GM23338 (cell line): ENCODE data around the gene LST1. TPM values are rescaled to one million over a fixed set of nuclear protein-coding genes. Genes with fewer than 3 reads are reported as not detected.

Experiments used
- ATAC-seq: fragments of 200-7000 bp; cut with Tn5 transposase; 3 replicates; pipeline ENCODE4 v1.9.1; 2020
- DNase-seq: peaks from one replicate; pipeline ENCODE4 v3.0.0-alpha.2; 2015; ENCODE audit warnings: low spot score
- H2AFZ ChIP-seq: fragments of 200-600 bp; sonication (generic); 2 replicates; pipeline ENCODE4 v1.8.0; 2016; ENCODE audit warnings: antibody characterized with exemption, mild to moderate bottlenecking, moderate library complexity
- H3F3A ChIP-seq: fragments of 200-600 bp; sonication (generic); replicated peaks from 2 replicates; pipeline ENCODE4 v1.8.0; 2017; ENCODE audit warnings: antibody characterized with exemption, mixed run types, low read depth
- H3K27ac ChIP-seq: fragments of 200-600 bp; sonication (generic); 2 replicates; pipeline ENCODE4 v1.6.1; 2016; ENCODE audit warnings: low read depth
- H3K27me3 ChIP-seq: fragments of 200-600 bp; sonication (generic); 2 replicates; pipeline ENCODE4 v1.8.0; 2016; ENCODE audit warnings: mild to moderate bottlenecking, mixed run types, moderate library complexity; ENCODE audit not compliant: insufficient read depth
- H3K36me3 ChIP-seq: fragments of 200-600 bp; sonication (generic); 2 replicates; pipeline ENCODE4 v1.8.0; 2016; ENCODE audit warnings: mild to moderate bottlenecking; ENCODE audit not compliant: insufficient read depth
- H3K4me1 ChIP-seq: fragments of 200-600 bp; sonication (generic); 2 replicates; pipeline ENCODE4 v1.8.0; 2016; ENCODE audit warnings: mild to moderate bottlenecking, moderate library complexity; ENCODE audit not compliant: insufficient read depth
- H3K4me2 ChIP-seq: fragments of 200-600 bp; sonication (generic); 2 replicates; pipeline ENCODE4 v1.7.1; 2017; ENCODE audit warnings: mixed run types
- H3K4me3 ChIP-seq: fragments of 200-600 bp; sonication (generic); 2 replicates; pipeline ENCODE4 v1.6.1; 2016; ENCODE audit warnings: mixed run types
- H3K79me2 ChIP-seq: fragments of 200-600 bp; sonication (generic); replicated peaks from 2 replicates; pipeline ENCODE4 v1.8.0; 2017; ENCODE audit warnings: mild to moderate bottlenecking; ENCODE audit not compliant: insufficient read depth
- H3K9me2 ChIP-seq: fragments of 200-600 bp; sonication (generic); 2 replicates; pipeline ENCODE4 v1.8.0; 2017; ENCODE audit not compliant: insufficient read depth
- H4K20me1 ChIP-seq: fragments of 200-600 bp; sonication (generic); replicated peaks from 2 replicates; pipeline ENCODE4 v1.8.0; 2017; ENCODE audit warnings: mild to moderate bottlenecking; ENCODE audit not compliant: insufficient read depth
- H3K27ac Mint-ChIP-seq: 2 replicates; pipeline ENCODE4 v1.8.0; 2020; ENCODE audit warnings: inconsistent platforms, mild to moderate bottlenecking, moderate library complexity, mixed read lengths
- H3K27me3 Mint-ChIP-seq: 3 replicates; pipeline ENCODE4 v1.8.0; 2022; ENCODE audit warnings: low read depth, mild to moderate bottlenecking, moderate library complexity, mixed read lengths, inconsistent platforms; ENCODE audit not compliant: insufficient read depth, poor library complexity
- H3K36me3 Mint-ChIP-seq: 3 replicates; pipeline ENCODE4 v1.8.0; 2021; ENCODE audit warnings: low read depth, mild to moderate bottlenecking, inconsistent platforms, moderate library complexity, mixed read lengths
- H3K4me1 Mint-ChIP-seq: 3 replicates; pipeline ENCODE4 v1.8.0; 2020; ENCODE audit warnings: mild to moderate bottlenecking, inconsistent platforms, mixed read lengths
- H3K4me3 Mint-ChIP-seq: 3 replicates; pipeline ENCODE4 v1.8.0; 2021; ENCODE audit warnings: moderate library complexity, mild to moderate bottlenecking, inconsistent platforms, mixed read lengths
- H3K9me3 Mint-ChIP-seq: 3 replicates; pipeline ENCODE4 v1.8.0; 2020; ENCODE audit warnings: moderate library complexity, mild to moderate bottlenecking, inconsistent platforms, mixed read lengths
- CREB1 ChIP-seq: fragments of 250-450 bp; sonication (Bioruptor Pico); IDR thresholded peaks from 2 replicates; pipeline ENCODE4 v1.5.0; 2020; ENCODE audit warnings: low read depth, mild to moderate bottlenecking, moderate library complexity
- ETS1 ChIP-seq: IDR thresholded peaks from 2 replicates; pipeline ENCODE4 v1.6.1; 2016; ENCODE audit warnings: antibody characterized with exemption
- EZH2 ChIP-seq: fragments of 200-600 bp; sonication (generic); IDR thresholded peaks from one replicate; pipeline ENCODE4 v1.8.0; 2017; ENCODE audit warnings: antibody characterized with exemption, mild to moderate bottlenecking, low read depth; ENCODE audit not compliant: unreplicated experiment
- EZH2phosphoT487 ChIP-seq: fragments of 200-600 bp; sonication (generic); IDR thresholded peaks from one replicate; pipeline ENCODE4 v1.8.1; 2018; ENCODE audit warnings: antibody characterized with exemption; ENCODE audit not compliant: unreplicated experiment
- JUNB ChIP-seq: IDR thresholded peaks from one replicate; pipeline ENCODE4 v1.6.1; 2016; ENCODE audit warnings: antibody characterized with exemption; ENCODE audit not compliant: unreplicated experiment
- NANOG ChIP-seq: IDR thresholded peaks from 2 replicates; pipeline ENCODE4 v1.6.1; 2016; ENCODE audit warnings: antibody characterized with exemption, borderline replicate concordance
- POLR2AphosphoS5 ChIP-seq: IDR thresholded peaks from 2 replicates; pipeline ENCODE4 v1.6.1; 2016; ENCODE audit warnings: antibody characterized with exemption, low read depth
- REST ChIP-seq: IDR thresholded peaks from one replicate; pipeline ENCODE4 v1.6.1; 2018; ENCODE audit warnings: antibody characterized with exemption; ENCODE audit not compliant: unreplicated experiment
- ZNF114 ChIP-seq: fragments of 250-450 bp; sonication (Bioruptor Pico); IDR thresholded peaks from 2 replicates; pipeline ENCODE4 v1.5.0; 2020; ENCODE audit warnings: mild to moderate bottlenecking, moderate library complexity
- ZNF331 ChIP-seq: fragments of 250-450 bp; sonication (Bioruptor Pico); IDR thresholded peaks from 2 replicates; pipeline ENCODE4 v1.5.0; 2020; ENCODE audit warnings: low read depth, mild to moderate bottlenecking, moderate library complexity
- ZNF462 ChIP-seq: fragments of 250-450 bp; sonication (Bioruptor Pico); IDR thresholded peaks from 2 replicates; pipeline ENCODE4 v1.5.0; 2020; ENCODE audit warnings: mild to moderate bottlenecking, moderate library complexity
- polyA plus RNA-seq: library from polyadenylated mRNA; unstranded; fragments of >200 nt; fragmentation: Nextera tagmentation; extraction: Ambion mirVana; gene quantifications from 2 replicates; pipeline ENCODE4 v1.2.1, GENCODE V29; 2016
- total RNA-seq: library from RNA; depleted of rRNA; stranded (reverse); fragments of >200 nt; shearing (Covaris generic); gene quantifications from 2 replicates; pipeline ENCODE4 v1.2.3, GENCODE V29; 2014

The LST1 gene
- total and polyA plus RNA-seq, 2 experiments from 2014 or later, result 0.37 TPM; not detected in 1

- Mint-ChIP-seq H3K27ac (peak overlapping the region; percentile 54; the same call in 1 of the 2 replicates), H3K4me3 (peak overlapping the region; percentile 31), H3K9me3 (no peaks in the 10 kb centered on the region), H3K36me3 (peaks cover 8% of the 10 kb centered on the region; the same call in 2 of the 3 replicates), H3K4me1 (peaks cover 26% of the 10 kb centered on the region), H3K27me3 (peaks cover 12% of the 10 kb centered on the region)
- Histone ChIP-seq H3K27me3 (no peaks in the 10 kb centered on the region), H3K79me2 (no peaks in the 10 kb centered on the region; the same call in 1 of the 2 replicates), H3K36me3 (no peaks in the 10 kb centered on the region), H3K4me1 (peaks cover 25% of the 10 kb centered on the region), H3K4me3 (peak overlapping the region; percentile 35; the same call in 1 of the 2 replicates), H3F3A (no peaks in the 10 kb centered on the region), H4K20me1 (no peaks in the 10 kb centered on the region), H3K4me2 (peak overlapping the region; percentile 70), H3K27ac (peak overlapping the region; percentile 66; the same call in 1 of the 2 replicates), H3K9me2 (no peaks in the 10 kb centered on the region), H2AFZ (peak overlapping the region; percentile 78; the same call in 1 of the 2 replicates)
- ATAC-seq (no peak), DNase-seq (peak; percentile 38)
- TF ChIP-seq ZNF114 (CRISPR knock-in tag), result no peak
- no peak for TF ChIP-seq JUNB
- 0 out of 2 replicates have a peak, but pooled peaks have one; percentile 17 for TF ChIP-seq POLR2AphosphoS5
Measured at GRCh38 chr6:31615748-31616147, 29.7 kb downstream of the LST1 start.

GRCh38 chr6:31617010-31617409, 30.9 kb downstream of the LST1 start:
- Mint-ChIP-seq H3K9me3 (peaks cover 6% of the 10 kb centered on the region), H3K4me1 (peaks cover 27% of the 10 kb centered on the region), H3K27ac (no peak overlapping the region), H3K4me3 (no peak overlapping the region; the same call in 2 of the 3 replicates), H3K27me3 (peaks cover 17% of the 10 kb centered on the region), H3K36me3 (peaks cover 18% of the 10 kb centered on the region)
- no peak overlapping the region for H3K27ac ChIP-seq
- H3K27me3 ChIP-seq, result no peaks in the 10 kb centered on the region
- H4K20me1 ChIP-seq, result no peaks in the 10 kb centered on the region; the same call in 1 of the 2 replicates
- no peak overlapping the region for H2AFZ ChIP-seq
- ATAC-seq (no peak), DNase-seq (no peak)
- no peaks in the 10 kb centered on the region for H3K9me2 ChIP-seq
- no peak overlapping the region for H3K4me2 ChIP-seq
- no peak overlapping the region for H3K4me3 ChIP-seq
- peaks cover 12% of the 10 kb centered on the region for H3K79me2 ChIP-seq
- H3F3A ChIP-seq, result peaks cover 10% of the 10 kb centered on the region; the same call in 1 of the 2 replicates
- no peaks in the 10 kb centered on the region for H3K36me3 ChIP-seq
- H3K4me1 ChIP-seq, result peaks cover 30% of the 10 kb centered on the region
- no peak for TF ChIP-seq ZNF331 (CRISPR knock-in tag)
- TF ChIP-seq REST, result no peak
- no peak for TF ChIP-seq EZH2phosphoT487
- TF ChIP-seq CREB1 (CRISPR knock-in tag), result no peak
- TF ChIP-seq ETS1, result no peak
- TF ChIP-seq NANOG, result no peak
- TF ChIP-seq ZNF114 (CRISPR knock-in tag), result no peak
- TF ChIP-seq EZH2, result no peak
- TF ChIP-seq ZNF462 (CRISPR knock-in tag), result no peak
- TF ChIP-seq JUNB, result no peak
- TF ChIP-seq POLR2AphosphoS5, result no peak
